Heart right ventricle (tissue), 16 donors: ENCODE results near the gene EIF4G1. TPM values are rescaled to one million over a fixed set of nuclear protein-coding genes. Genes with fewer than 3 reads are reported as not detected.
A peak's percentile ranks its signal among the peaks of the same experiment; 100 is the strongest.

ENCODE experiments used
- ATAC-seq, 8 donors: fragments of 200-7000 bp; cut with Tn5 transposase; one replicate each; pipeline ENCODE4 v1.9.1; 2020; ENCODE audit warnings: mild to moderate bottlenecking in 8 of 8, moderate library complexity in 8 of 8, moderate number of reproducible peaks in 1 of 8
- DNase-seq, 2 donors: peaks; one replicate each; pipeline ENCODE4 v3.0.0-alpha.2; 2020
- H3K27ac ChIP-seq, 10 donors: fragments of 200-600 bp; sonication (generic) in 2 of 10; one replicate each; pipeline versions ENCODE4 v1.5.0 to v1.8.0; 2020 to 2022; ENCODE audit warnings: mild to moderate bottlenecking in 3 of 10
- H3K27me3 ChIP-seq, 7 donors: fragments of 200-600 bp; one replicate each; pipeline ENCODE4 v1.8.0; 2021 to 2022; ENCODE audit warnings: mild to moderate bottlenecking in 2 of 7
- H3K36me3 ChIP-seq, 9 donors: fragments of 200-600 bp; sonication (generic) in 1 of 9; one replicate each; pipeline versions ENCODE4 v1.5.0 to v1.8.0; 2020 to 2022; ENCODE audit warnings: mild to moderate bottlenecking in 2 of 9
- H3K4me1 ChIP-seq, 9 donors: fragments of 200-600 bp; sonication (generic) in 1 of 9; one replicate each; pipeline versions ENCODE4 v1.5.0 to v1.8.0; 2020 to 2022; ENCODE audit warnings: mild to moderate bottlenecking in 4 of 9
- H3K4me3 ChIP-seq, 10 donors: fragments of 200-600 bp; sonication (generic) in 2 of 10; one replicate each; pipeline versions ENCODE4 v1.5.0 to v1.8.0; 2020 to 2022; ENCODE audit warnings: mild to moderate bottlenecking in 7 of 10, moderate library complexity in 2 of 10
- H3K9me3 ChIP-seq, 11 donors: fragments of 200-600 bp in 10 of 11; sonication (generic) in 2 of 11; one replicate each; pipeline versions ENCODE4 v1.5.0 to v1.8.0; 2013 to 2022; ENCODE audit warnings: mild to moderate bottlenecking in 2 of 11, control low read depth in 1 of 11, moderate library complexity in 1 of 11
- CTCF ChIP-seq, 9 donors: fragments of 200-600 bp; sonication (generic) in 2 of 9; IDR thresholded peaks; one replicate each; pipeline versions ENCODE4 v1.5.0 to v1.8.0; 2021 to 2022; ENCODE audit warnings: antibody characterized with exemption in 9 of 9, mild to moderate bottlenecking in 5 of 9, moderate library complexity in 1 of 9
- WGBS, 2 donors: extraction: QIAGEN DNeasy Blood & Tissue Kit; methylation state at CpG; one replicate each; pipeline ENCODE4 v1.1.7; 2013; ENCODE audit warnings: inconsistent platforms in 1 of 2; 5-methylcytosine and 5-hydroxymethylcytosine counted together
- intact Hi-C, 10 donors: fragments of 100-400 bp; cut with DNase I; formaldehyde crosslinking; loops; one replicate each; pipeline versions ENCODE4 v1.11.1 to v1.14.2; 2022
- polyA plus RNA-seq, 2 donors: library from polyadenylated mRNA; stranded (reverse); fragments of 200-250 nt; gene quantifications; one replicate each; pipeline ENCODE4 v1.2.3, GENCODE V29; 2013
- total RNA-seq, 10 donors: library from RNA; stranded (reverse); fragmentation: NEBNext Ultra II Directional in 3 of 10; extraction: Animal tissue kit (Norgen Biotek cat#: 25700) in 3 of 10; gene quantifications; one replicate each; pipeline versions ENCODE4 v1.2.1 to v1.2.4, GENCODE V29; 2021 to 2023
- donor health status: Arrhythmogenic right ventricular cardiomyopathy.
- donor health status: ischemic (EF 13 %, LVEDD 7.1; RV severe dilation, severe dysfunction).
- donor health status: healthy with polysubstance abuse.
- donor health status: DM: no; HTN: yes; CAD: no.
- donor health status: DM: no; HTN: no; CAD: no.
- donor health status: ischemic (EF 25% LVEDD 6.9; RV normal size, moderate dysfunction).
- donor health status: ischemic (EF 25% LVEDD 5.7; RV mildly dilated, moderate dysfunction).
- donor health status: healthy.
- donor health status: DM: yes; HTN: yes; CAD: no.
- donor health status: Ischemic cardiomyopathy.
- donor health status: ischemic (EF 35%, LVEDD 5.7; RV mildly dilated, moderate dysfunction).
- donor health status: nonischemic (EF 11% LVEDD 7.7; RV severe dilation, severe dysfunction).
- donor health status: DM: yes; HTN: yes; CAD: no.
- donor health status: PGD.
- donor health status: ischemic (EF 29% LVEDD 5.4; RV normal size, mild dysfunction).
- donor health status: nonischemic (EF 23%, LVEDD 6.1; RV moderate dilation, normal function).

The EIF4G1 gene
- total and polyA plus RNA-seq, 12 donors = 142 to 316 (median 209) TPM

GRCh38 chr3:184334470-184335158, 20.2 kb downstream of the EIF4G1 start:
- Histone ChIP-seq H3K27me3 (no peaks in the 10 kb centered on the region), H3K9me3 (no peaks in the 10 kb centered on the region), H3K27ac (peak overlapping the region in 8 of 10 donors; percentile 94 to 99 (median 96)), H3K4me3 (no peak overlapping the region), H3K36me3 (peaks cover 0 to 59% (median 47%) of the 10 kb centered on the region in 9 donors), H3K4me1 (peaks cover 18 to 61% (median 45%) of the 10 kb centered on the region in 9 donors)
- DNase-seq (no peak), ATAC-seq (no peak)
- WGBS, 2 donors = 84 to 87% methylated on average over 15 of the region's 15 CpGs
- no peak for TF ChIP-seq CTCF (IDR thresholded peaks at IDR 0.05)
- intact Hi-C loops = loop anchor here in 2 of 10 donors (2.0 to 10.0 kb wide), 2 partner anchors 20 to 150 kb away; partner anchors contain the start of genes ABCF3 (in 1 of the 2) and EIF4G1 (in 1 of the 2)

GRCh38 chr3:184335291-184335660, 20.9 kb downstream of the EIF4G1 start:
- no peaks in the 10 kb centered on the region for H3K27me3 ChIP-seq
- H3K4me1 ChIP-seq = peaks cover 18 to 63% (median 45%) of the 10 kb centered on the region in 9 donors
- intact Hi-C loops = loop anchor here in 2 of 10 donors (2.0 to 10.0 kb wide), 2 partner anchors 20 to 150 kb away; partner anchors contain the start of genes ABCF3 (in 1 of the 2) and EIF4G1 (in 1 of the 2)
- 55 to 60% methylated on average over 4 of the region's 4 CpGs for WGBS, 2 donors
- DNase-seq (no peak), ATAC-seq (no peak)
- no peaks in the 10 kb centered on the region for H3K9me3 ChIP-seq
- H3K36me3 ChIP-seq = peaks cover 0 to 53% (median 40%) of the 10 kb centered on the region in 9 donors
- peak overlapping the region in 8 of 10 donors; percentile 58 to 96 (median 82) for H3K4me3 ChIP-seq
- TF ChIP-seq CTCF (IDR thresholded peaks at IDR 0.05) = no peak
- peak overlapping the region; percentile 81 to 99 (median 96) for H3K27ac ChIP-seq

- peak; percentile 63 to 75 (median 68) for ATAC-seq
- 0% methylated on average over 51 to 77 of the region's 77 CpGs for WGBS, 2 donors
- Histone ChIP-seq H3K27me3 (no peaks in the 10 kb centered on the region), H3K4me1 (peaks cover 18 to 65% (median 45%) of the 10 kb centered on the region in 9 donors), H3K9me3 (no peaks in the 10 kb centered on the region), H3K27ac (peak overlapping the region; percentile 81 to 99 (median 96)), H3K36me3 (peaks cover 0 to 49% (median 34%) of the 10 kb centered on the region in 9 donors), H3K4me3 (peak overlapping the region; percentile 51 to 96 (median 82))
- TF ChIP-seq CTCF (IDR thresholded peaks at IDR 0.05) = no peak
- intact Hi-C loops = loop anchor here in 3 of 10 donors (2.0 to 10.0 kb wide), 4 partner anchors 21 to 151 kb away; partner anchors contain the start of genes ABCF3 (in 1 of the 3), EIF4G1 (in 1 of the 3) and PSMD2 (in 1 of the 3)
- DNase-seq = peak; percentile 88 to 91
Measured at GRCh38 chr3:184335661-184336546, 21.5 kb downstream of the EIF4G1 start.
